Testis (tissue), 3 donors: ENCODE results near the gene GDPD2. TPM values are rescaled to one million over a fixed set of nuclear protein-coding genes. Genes with fewer than 3 reads are reported as not detected.
A peak's percentile ranks its signal among the peaks of the same experiment; 100 is the strongest.

Source experiments
- DNase-seq: peaks from one replicate; pipeline ENCODE4 v3.0.0-alpha.2; 2019
- H3K27ac ChIP-seq, 2 donors: fragments of 200-600 bp; sonication (generic); one replicate each; pipeline ENCODE4 v1.5.1; 2019
- H3K27me3 ChIP-seq: fragments of 200-600 bp; sonication (generic); one replicate; pipeline ENCODE4 v1.5.1; 2019
- H3K36me3 ChIP-seq: fragments of 200-600 bp; sonication (generic); one replicate; pipeline ENCODE4 v1.5.1; 2017; ENCODE audit warnings: low read depth; ENCODE audit errors: missing control alignments
- H3K4me1 ChIP-seq: fragments of 200-600 bp; sonication (generic); one replicate; pipeline ENCODE4 v1.5.1; 2019
- H3K4me3 ChIP-seq, 2 donors: fragments of 200-600 bp; sonication (generic); one replicate each; pipeline ENCODE4 v1.5.1; 2017 to 2019
- H3K9me3 ChIP-seq: fragments of 200-600 bp; sonication (generic); one replicate; pipeline ENCODE4 v1.5.1; 2017
- POLR2A ChIP-seq: fragments of 450-650 bp; IDR thresholded peaks from one replicate; pipeline ENCODE4 v1.6.1; 2017; ENCODE audit warnings: antibody characterized with exemption, mild to moderate bottlenecking, moderate library complexity
- WGBS, 2 donors: methylation state at CpG; one replicate each; pipeline ENCODE4 v1.1.5; 2018; 5-methylcytosine and 5-hydroxymethylcytosine counted together
- intact Hi-C: fragments of 100-400 bp; cut with DNase I; formaldehyde crosslinking; loops from one replicate; pipeline ENCODE4 v1.15.1; 2023; ENCODE audit warnings: low total_unique reads
- polyA plus RNA-seq: library from polyadenylated mRNA; stranded (reverse); fragments of 350-450 nt; fragmentation: Illumina TruSeq; extraction: RNeasy Lipid Tissue Mini Kit (QIAGEN cat#74804); gene quantifications from one replicate; pipeline ENCODE4 v1.2.3, GENCODE V29; 2014; ENCODE audit warnings: low read depth, low replicate concordance; ENCODE audit not compliant: insufficient read depth
- total RNA-seq, 2 donors: library from RNA; depleted of rRNA; stranded (reverse); fragments of >200 nt; gene quantifications; one replicate each; pipeline ENCODE4 v1.2.3, GENCODE V29; 2016
- TF ChIP-seq, protein P1 (sequence below), 3 experiments: fragments of 450-650 bp in 2 of 3; fragments of 200-600 bp in 1 of 3; sonication (generic) in 1 of 3; IDR thresholded peaks; one replicate each; pipeline ENCODE4 v1.5.1; 2016 to 2019; ENCODE audit warnings: antibody characterized with exemption in 3 of 3, mild to moderate bottlenecking in 2 of 3, moderate library complexity in 1 of 3

GDPD2 gene
- total and polyA plus RNA-seq, 3 donors from 2014 or later = not detected

DNA sequence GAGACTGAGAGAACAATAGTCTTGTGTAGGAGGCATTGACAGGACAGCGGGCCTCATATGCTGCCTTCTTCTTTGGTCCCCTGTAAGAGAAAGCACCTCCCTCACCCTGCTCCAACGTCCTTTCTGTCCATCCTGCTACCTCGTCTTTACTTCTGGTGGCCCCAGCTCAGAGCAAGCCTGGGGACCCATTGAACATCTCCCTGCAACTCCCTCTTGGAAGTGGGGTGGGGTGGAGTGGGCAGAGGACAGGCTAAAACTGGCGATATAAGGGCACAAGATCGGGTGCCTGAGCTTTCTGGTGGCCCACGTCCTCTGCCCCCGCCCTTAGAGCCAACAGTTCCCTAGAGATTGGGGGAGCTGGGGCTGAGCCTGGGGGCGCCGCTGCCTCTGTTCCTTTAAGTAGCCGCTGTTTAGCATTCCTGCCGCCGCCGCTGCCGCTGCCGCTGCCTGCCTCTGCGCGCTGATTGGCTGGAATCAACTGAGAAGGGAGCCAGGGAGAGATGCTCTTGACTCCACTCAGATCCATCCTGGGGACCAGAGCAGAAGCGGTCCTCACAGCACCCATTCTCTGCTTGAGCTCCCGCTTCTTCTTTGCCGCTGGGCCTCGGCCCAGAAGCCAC is 21.3 kb downstream of the GDPD2 start, which contains the start of gene DLG3:
Gene DLG3, plus strand, starts transcription at position 510 of the 620 bp plus-strand sequence. CDS start 367 bp downstream, outside the sequence.
- intact Hi-C loops = no loop called here
- Histone ChIP-seq H3K36me3 (no peaks in the 10 kb centered on the region), H3K4me3 (peak within 1 kb of the TSS in 1 of 2 donors; percentile 2), H3K27ac (no peak within 1 kb of the TSS), H3K9me3 (no peaks in the 10 kb centered on the region), H3K4me1 (no peaks in the 10 kb centered on the region), H3K27me3 (no peaks in the 10 kb centered on the region)
- 0 to 18% methylated on average over 1 to 5 of the region's 21 CpGs for WGBS, 2 donors
- DNase-seq = peak; percentile 38
- TF ChIP-seq, protein P1, sequence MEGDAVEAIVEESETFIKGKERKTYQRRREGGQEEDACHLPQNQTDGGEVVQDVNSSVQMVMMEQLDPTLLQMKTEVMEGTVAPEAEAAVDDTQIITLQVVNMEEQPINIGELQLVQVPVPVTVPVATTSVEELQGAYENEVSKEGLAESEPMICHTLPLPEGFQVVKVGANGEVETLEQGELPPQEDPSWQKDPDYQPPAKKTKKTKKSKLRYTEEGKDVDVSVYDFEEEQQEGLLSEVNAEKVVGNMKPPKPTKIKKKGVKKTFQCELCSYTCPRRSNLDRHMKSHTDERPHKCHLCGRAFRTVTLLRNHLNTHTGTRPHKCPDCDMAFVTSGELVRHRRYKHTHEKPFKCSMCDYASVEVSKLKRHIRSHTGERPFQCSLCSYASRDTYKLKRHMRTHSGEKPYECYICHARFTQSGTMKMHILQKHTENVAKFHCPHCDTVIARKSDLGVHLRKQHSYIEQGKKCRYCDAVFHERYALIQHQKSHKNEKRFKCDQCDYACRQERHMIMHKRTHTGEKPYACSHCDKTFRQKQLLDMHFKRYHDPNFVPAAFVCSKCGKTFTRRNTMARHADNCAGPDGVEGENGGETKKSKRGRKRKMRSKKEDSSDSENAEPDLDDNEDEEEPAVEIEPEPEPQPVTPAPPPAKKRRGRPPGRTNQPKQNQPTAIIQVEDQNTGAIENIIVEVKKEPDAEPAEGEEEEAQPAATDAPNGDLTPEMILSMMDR (IDR thresholded peaks at IDR 0.05) = no peak
- TF ChIP-seq POLR2A = no peak

DNA sequence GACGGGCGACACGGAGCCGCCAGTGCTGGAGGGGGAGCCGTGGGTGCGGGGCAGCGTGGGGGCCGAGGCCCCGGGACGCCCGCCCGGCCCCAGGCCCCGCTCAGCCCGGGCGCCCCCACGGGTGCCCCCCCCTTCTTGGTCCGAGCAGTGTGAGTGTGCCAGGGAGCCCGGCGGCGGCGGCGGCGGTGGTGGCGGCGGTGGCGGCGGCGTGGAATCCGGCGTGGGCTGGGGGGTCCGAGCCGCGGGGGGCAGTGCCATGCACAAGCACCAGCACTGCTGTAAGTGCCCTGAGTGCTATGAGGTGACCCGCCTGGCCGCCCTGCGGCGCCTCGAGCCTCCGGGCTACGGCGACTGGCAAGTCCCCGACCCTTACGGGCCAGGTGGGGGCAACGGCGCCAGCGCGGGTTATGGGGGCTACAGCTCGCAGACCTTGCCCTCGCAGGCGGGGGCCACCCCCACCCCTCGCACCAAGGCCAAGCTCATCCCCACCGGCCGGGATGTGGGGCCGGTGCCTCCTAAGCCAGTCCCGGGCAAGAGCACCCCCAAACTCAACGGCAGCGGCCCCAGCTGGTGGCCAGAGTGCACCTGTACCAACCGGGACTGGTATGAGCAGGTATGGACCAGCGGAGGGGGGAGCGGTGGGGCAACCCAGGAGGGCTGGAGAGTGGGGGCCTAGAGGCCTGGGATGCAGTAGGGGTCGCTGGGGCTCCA is 22.0 kb downstream of the GDPD2 start:
- WGBS, 2 donors = 3 to 18% methylated on average over 3 to 8 of the region's 61 CpGs
- Histone ChIP-seq H3K9me3 (no peaks in the 10 kb centered on the region), H3K4me1 (no peaks in the 10 kb centered on the region), H3K36me3 (no peaks in the 10 kb centered on the region), H3K27me3 (no peaks in the 10 kb centered on the region), H3K4me3 (peak overlapping the region in 1 of 2 donors; percentile 2), H3K27ac (no peak overlapping the region)
- intact Hi-C loops = no loop called here
- TF ChIP-seq, protein P1 (IDR thresholded peaks at IDR 0.05) = no peak
- TF ChIP-seq POLR2A = no peak
- DNase-seq = no peak

- Histone ChIP-seq H3K36me3 (no peaks in the 10 kb centered on the region), H3K4me1 (no peaks in the 10 kb centered on the region), H3K9me3 (no peaks in the 10 kb centered on the region), H3K4me3 (no peak overlapping the region), H3K27ac (no peak overlapping the region), H3K27me3 (no peaks in the 10 kb centered on the region)
- 84 to 88% methylated on average over 3 to 9 of the region's 9 CpGs for WGBS, 2 donors
- intact Hi-C loops = no loop called here
- DNase-seq = no peak
- TF ChIP-seq POLR2A = no peak
- TF ChIP-seq, protein P1 (IDR thresholded peaks at IDR 0.05) = no peak
Measured at GRCh38 chrX:70445951-70446350, 22.8 kb downstream of the GDPD2 start.

GRCh38 chrX:70446380-70447350 is 23.6 kb downstream of the GDPD2 start:
- 80 to 92% methylated on average over 5 to 9 of the region's 16 CpGs for WGBS, 2 donors
- H3K36me3 ChIP-seq = no peaks in the 10 kb centered on the region
- no peak for TF ChIP-seq POLR2A
- TF ChIP-seq, protein P1 (IDR thresholded peaks at IDR 0.05) = no peak
- no peak overlapping the region for H3K27ac ChIP-seq
- H3K4me1 ChIP-seq = no peaks in the 10 kb centered on the region
- DNase-seq = no peak
- H3K27me3 ChIP-seq = no peaks in the 10 kb centered on the region
- intact Hi-C loops = no loop called here
- no peaks in the 10 kb centered on the region for H3K9me3 ChIP-seq
- H3K4me3 ChIP-seq = no peak overlapping the region
